ENCODE results near the gene ARMS2. TPM values are rescaled to one million over a fixed set of nuclear protein-coding genes. Genes with fewer than 3 reads are reported as not detected.

The ARMS2 gene
- total RNA-seq, 1 experiment from 2014 or later: not detected

GRCh38 chr10:122464250-122464510, 9.7 kb downstream of the ARMS2 start (continued):
- TF ChIP-seq FOXP4 (CRISPR knock-in tag; IDR thresholded peaks at IDR 0.05) (no peak), NFE2L1 (CRISPR knock-in tag; IDR thresholded peaks at IDR 0.05) (no peak), ETV6 (CRISPR knock-in tag; IDR thresholded peaks at IDR 0.05) (no peak), ESRRA (CRISPR knock-in tag; IDR thresholded peaks at IDR 0.05; ENCODE audit: borderline replicate concordance) (no peak), ZNF138 (CRISPR knock-in tag; conservative IDR thresholded peaks at IDR 0.05) (no peak)
- TF ChIP-seq, protein P1, sequence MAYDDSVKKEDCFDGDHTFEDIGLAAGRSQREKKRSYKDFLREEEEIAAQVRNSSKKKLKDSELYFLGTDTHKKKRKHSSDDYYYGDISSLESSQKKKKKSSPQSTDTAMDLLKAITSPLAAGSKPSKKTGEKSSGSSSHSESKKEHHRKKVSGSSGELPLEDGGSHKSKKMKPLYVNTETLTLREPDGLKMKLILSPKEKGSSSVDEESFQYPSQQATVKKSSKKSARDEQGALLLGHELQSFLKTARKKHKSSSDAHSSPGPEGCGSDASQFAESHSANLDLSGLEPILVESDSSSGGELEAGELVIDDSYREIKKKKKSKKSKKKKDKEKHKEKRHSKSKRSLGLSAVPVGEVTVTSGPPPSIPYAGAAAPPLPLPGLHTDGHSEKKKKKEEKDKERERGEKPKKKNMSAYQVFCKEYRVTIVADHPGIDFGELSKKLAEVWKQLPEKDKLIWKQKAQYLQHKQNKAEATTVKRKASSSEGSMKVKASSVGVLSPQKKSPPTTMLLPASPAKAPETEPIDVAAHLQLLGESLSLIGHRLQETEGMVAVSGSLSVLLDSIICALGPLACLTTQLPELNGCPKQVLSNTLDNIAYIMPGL (CRISPR knock-in tag; IDR thresholded peaks at IDR 0.05): no peak

GRCh38 chr10:122464586-122464985, 10.1 kb downstream of the ARMS2 start:
- POLR2A ChIA-PET: no interaction called here
- CTCF ChIA-PET: interaction anchor here (0.6 kb wide), 1 partner anchor 19 kb away, joined by 3 read pairs; no protein-coding TSS in a partner anchor
- no peak overlapping the region for H3K27ac Mint-ChIP-seq
- DNase-seq (ENCODE audit: low spot score) (no peak), ATAC-seq (no peak)
- H3K27me3 Mint-ChIP-seq (ENCODE audit: low read depth): peaks cover 52% of the 10 kb centered on the region
- no peaks in the 10 kb centered on the region for H3K9me3 Mint-ChIP-seq
- peaks cover 29% of the 10 kb centered on the region for H3K4me1 Mint-ChIP-seq
- H3K4me3 Mint-ChIP-seq: no peak overlapping the region
- H3K36me3 Mint-ChIP-seq: no peaks in the 10 kb centered on the region
- TF ChIP-seq ZNF512 (CRISPR knock-in tag; IDR thresholded peaks at IDR 0.05; ENCODE audit: borderline replicate concordance): no peak
- TF ChIP-seq RORB (CRISPR knock-in tag; IDR thresholded peaks at IDR 0.05): no peak
- TF ChIP-seq, protein P2, sequence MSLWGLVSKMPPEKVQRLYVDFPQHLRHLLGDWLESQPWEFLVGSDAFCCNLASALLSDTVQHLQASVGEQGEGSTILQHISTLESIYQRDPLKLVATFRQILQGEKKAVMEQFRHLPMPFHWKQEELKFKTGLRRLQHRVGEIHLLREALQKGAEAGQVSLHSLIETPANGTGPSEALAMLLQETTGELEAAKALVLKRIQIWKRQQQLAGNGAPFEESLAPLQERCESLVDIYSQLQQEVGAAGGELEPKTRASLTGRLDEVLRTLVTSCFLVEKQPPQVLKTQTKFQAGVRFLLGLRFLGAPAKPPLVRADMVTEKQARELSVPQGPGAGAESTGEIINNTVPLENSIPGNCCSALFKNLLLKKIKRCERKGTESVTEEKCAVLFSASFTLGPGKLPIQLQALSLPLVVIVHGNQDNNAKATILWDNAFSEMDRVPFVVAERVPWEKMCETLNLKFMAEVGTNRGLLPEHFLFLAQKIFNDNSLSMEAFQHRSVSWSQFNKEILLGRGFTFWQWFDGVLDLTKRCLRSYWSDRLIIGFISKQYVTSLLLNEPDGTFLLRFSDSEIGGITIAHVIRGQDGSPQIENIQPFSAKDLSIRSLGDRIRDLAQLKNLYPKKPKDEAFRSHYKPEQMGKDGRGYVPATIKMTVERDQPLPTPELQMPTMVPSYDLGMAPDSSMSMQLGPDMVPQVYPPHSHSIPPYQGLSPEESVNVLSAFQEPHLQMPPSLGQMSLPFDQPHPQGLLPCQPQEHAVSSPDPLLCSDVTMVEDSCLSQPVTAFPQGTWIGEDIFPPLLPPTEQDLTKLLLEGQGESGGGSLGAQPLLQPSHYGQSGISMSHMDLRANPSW (CRISPR knock-in tag; conservative IDR thresholded peaks at IDR 0.05; ENCODE audit: low read depth): no peak
- no peak for TF ChIP-seq OVOL2 (CRISPR knock-in tag; IDR thresholded peaks at IDR 0.05; ENCODE audit: borderline replicate concordance)
- no peak for TF ChIP-seq CREM (CRISPR knock-in tag; IDR thresholded peaks at IDR 0.05)
- TF ChIP-seq ZNF396 (CRISPR knock-in tag; IDR thresholded peaks at IDR 0.05; ENCODE audit: borderline replicate concordance): no peak
- TF ChIP-seq, protein P3, sequence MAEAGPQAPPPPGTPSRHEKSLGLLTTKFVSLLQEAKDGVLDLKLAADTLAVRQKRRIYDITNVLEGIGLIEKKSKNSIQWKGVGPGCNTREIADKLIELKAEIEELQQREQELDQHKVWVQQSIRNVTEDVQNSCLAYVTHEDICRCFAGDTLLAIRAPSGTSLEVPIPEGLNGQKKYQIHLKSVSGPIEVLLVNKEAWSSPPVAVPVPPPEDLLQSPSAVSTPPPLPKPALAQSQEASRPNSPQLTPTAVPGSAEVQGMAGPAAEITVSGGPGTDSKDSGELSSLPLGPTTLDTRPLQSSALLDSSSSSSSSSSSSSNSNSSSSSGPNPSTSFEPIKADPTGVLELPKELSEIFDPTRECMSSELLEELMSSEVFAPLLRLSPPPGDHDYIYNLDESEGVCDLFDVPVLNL (CRISPR knock-in tag; IDR thresholded peaks at IDR 0.05; ENCODE audit: borderline replicate concordance, low read depth): no peak
- no peak for TF ChIP-seq ZNF532 (CRISPR knock-in tag; IDR thresholded peaks at IDR 0.05; ENCODE audit: borderline replicate concordance)
- no peak for TF ChIP-seq TEAD4 (CRISPR knock-in tag; IDR thresholded peaks at IDR 0.05)
- no peak for TF ChIP-seq NFYB (CRISPR knock-in tag; conservative IDR thresholded peaks at IDR 0.05; ENCODE audit: low read depth)
- TF ChIP-seq ESRRA (CRISPR knock-in tag; IDR thresholded peaks at IDR 0.05; ENCODE audit: borderline replicate concordance): no peak
- TF ChIP-seq, protein P4, sequence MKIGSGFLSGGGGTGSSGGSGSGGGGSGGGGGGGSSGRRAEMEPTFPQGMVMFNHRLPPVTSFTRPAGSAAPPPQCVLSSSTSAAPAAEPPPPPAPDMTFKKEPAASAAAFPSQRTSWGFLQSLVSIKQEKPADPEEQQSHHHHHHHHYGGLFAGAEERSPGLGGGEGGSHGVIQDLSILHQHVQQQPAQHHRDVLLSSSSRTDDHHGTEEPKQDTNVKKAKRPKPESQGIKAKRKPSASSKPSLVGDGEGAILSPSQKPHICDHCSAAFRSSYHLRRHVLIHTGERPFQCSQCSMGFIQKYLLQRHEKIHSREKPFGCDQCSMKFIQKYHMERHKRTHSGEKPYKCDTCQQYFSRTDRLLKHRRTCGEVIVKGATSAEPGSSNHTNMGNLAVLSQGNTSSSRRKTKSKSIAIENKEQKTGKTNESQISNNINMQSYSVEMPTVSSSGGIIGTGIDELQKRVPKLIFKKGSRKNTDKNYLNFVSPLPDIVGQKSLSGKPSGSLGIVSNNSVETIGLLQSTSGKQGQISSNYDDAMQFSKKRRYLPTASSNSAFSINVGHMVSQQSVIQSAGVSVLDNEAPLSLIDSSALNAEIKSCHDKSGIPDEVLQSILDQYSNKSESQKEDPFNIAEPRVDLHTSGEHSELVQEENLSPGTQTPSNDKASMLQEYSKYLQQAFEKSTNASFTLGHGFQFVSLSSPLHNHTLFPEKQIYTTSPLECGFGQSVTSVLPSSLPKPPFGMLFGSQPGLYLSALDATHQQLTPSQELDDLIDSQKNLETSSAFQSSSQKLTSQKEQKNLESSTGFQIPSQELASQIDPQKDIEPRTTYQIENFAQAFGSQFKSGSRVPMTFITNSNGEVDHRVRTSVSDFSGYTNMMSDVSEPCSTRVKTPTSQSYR (CRISPR knock-in tag; IDR thresholded peaks at IDR 0.05): no peak
- TF ChIP-seq ZNF423 (CRISPR knock-in tag; IDR thresholded peaks at IDR 0.05): no peak
- TF ChIP-seq ZNF317 (CRISPR knock-in tag; IDR thresholded peaks at IDR 0.05; ENCODE audit: borderline replicate concordance, low read depth): no peak
- TF ChIP-seq TEAD1 (CRISPR knock-in tag; IDR thresholded peaks at IDR 0.05): no peak
- no peak for TF ChIP-seq SMAD3 (CRISPR knock-in tag; IDR thresholded peaks at IDR 0.05; ENCODE audit: borderline replicate concordance)
